ENCODE results near the gene ZFYVE28. TPM values are rescaled to one million over a fixed set of nuclear protein-coding genes. Genes with fewer than 3 reads are reported as not detected.

Gene ZFYVE28
- total RNA-seq, 2 donors from 2014 or later: 5.7 to 16.8 TPM

DNA sequence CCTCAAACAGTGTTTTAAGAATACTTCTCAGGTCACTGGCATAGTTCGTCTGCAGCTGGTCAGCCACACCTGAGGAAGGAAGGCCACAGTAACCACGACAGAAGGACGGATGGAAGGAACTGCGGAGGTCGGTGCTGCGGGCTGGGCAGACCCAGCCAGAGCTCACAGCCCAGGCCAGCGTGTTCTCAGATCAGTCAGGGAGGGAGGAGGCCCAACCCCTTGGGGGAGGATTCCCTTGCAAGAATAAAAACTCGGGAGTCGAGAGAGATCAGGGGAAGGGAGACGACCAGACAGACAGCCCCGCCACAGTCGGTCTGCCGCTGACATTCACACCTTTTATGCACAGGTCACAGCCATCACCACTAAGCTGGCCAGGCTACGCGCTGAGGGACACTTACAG, 145.2 kb downstream of the ZFYVE28 start:
- Histone ChIP-seq H3K27ac (no peak overlapping the region), H3K9me3 (no peaks in the 10 kb centered on the region), H3K36me3 (replicated peaks in 1 of 2; ENCODE audit: insufficient read depth in 1 of 2, low read depth in 2 of 2) (no peaks in the 10 kb centered on the region), H3K4me3 (no peak overlapping the region), H3K4me1 (no peaks in the 10 kb centered on the region), H3K27me3 (no peaks in the 10 kb centered on the region)
- 80 to 85% methylated on average over 15 of the region's 15 CpGs for WGBS, 2 donors
- intact Hi-C loops (cut with DNase I): no loop called here
- no peak for ATAC-seq
- no peak for DNase-seq
- no peak for TF ChIP-seq CTCF (IDR thresholded peaks at IDR 0.05)
- no peak for TF ChIP-seq POLR2A (IDR thresholded peaks at IDR 0.05)

DNA sequence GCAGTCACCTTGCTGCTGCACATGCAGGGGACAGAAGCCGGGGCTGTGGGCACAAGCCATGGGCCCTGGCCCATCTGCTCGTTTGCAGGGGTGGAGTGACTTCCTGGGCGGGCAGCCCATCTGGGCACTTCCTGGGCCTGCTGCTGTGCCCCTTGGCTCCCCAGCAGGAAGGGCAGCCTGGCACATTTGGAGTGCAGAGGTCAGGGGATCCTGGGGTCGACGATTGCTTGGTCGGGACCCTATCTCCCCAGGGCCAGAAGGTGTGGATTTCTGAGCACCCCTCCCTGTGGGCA, 145.7 kb downstream of the ZFYVE28 start:
- ATAC-seq: no peak
- Histone ChIP-seq H3K27me3 (no peaks in the 10 kb centered on the region), H3K36me3 (replicated peaks in 1 of 2; ENCODE audit: insufficient read depth in 1 of 2, low read depth in 2 of 2) (no peaks in the 10 kb centered on the region), H3K9me3 (no peaks in the 10 kb centered on the region), H3K4me1 (no peaks in the 10 kb centered on the region), H3K4me3 (no peak overlapping the region), H3K27ac (no peak overlapping the region)
- TF ChIP-seq CTCF (IDR thresholded peaks at IDR 0.05) (no peak), POLR2A (IDR thresholded peaks at IDR 0.05) (no peak)
- intact Hi-C loops (cut with DNase I): no loop called here
- WGBS, 2 donors: 78% methylated on average over 6 of the region's 6 CpGs; no CpG with 5 or more reads in 1 of the 2 donors
- DNase-seq: no peak

GRCh38 chr4:2272026-2272827, 146.2 kb downstream of the ZFYVE28 start:
- Histone ChIP-seq H3K9me3 (no peaks in the 10 kb centered on the region), H3K27me3 (no peaks in the 10 kb centered on the region), H3K4me3 (no peak overlapping the region), H3K4me1 (no peaks in the 10 kb centered on the region), H3K36me3 (replicated peaks in 1 of 2; ENCODE audit: insufficient read depth in 1 of 2, low read depth in 2 of 2) (no peaks in the 10 kb centered on the region), H3K27ac (no peak overlapping the region)
- ATAC-seq: no peak
- WGBS, 2 donors: 84 to 88% methylated on average over 5 to 25 of the region's 25 CpGs
- DNase-seq: no peak
- TF ChIP-seq POLR2A (IDR thresholded peaks at IDR 0.05) (no peak), CTCF (IDR thresholded peaks at IDR 0.05) (no peak)
- intact Hi-C loops (cut with DNase I): no loop called here

- ATAC-seq (no peak), DNase-seq (no peak)
- H3K9me3 ChIP-seq: no peaks in the 10 kb centered on the region
- H3K27ac ChIP-seq: no peak overlapping the region
- TF ChIP-seq POLR2A (IDR thresholded peaks at IDR 0.05) (no peak), CTCF (IDR thresholded peaks at IDR 0.05) (no peak)
- intact Hi-C loops (cut with DNase I): no loop called here
- no peaks in the 10 kb centered on the region for H3K36me3 ChIP-seq (replicated peaks in 1 of 2; ENCODE audit: insufficient read depth in 1 of 2, low read depth in 2 of 2)
- H3K4me3 ChIP-seq: no peak overlapping the region
- 86 to 94% methylated on average over 3 to 24 of the region's 27 CpGs for WGBS, 2 donors
- no peaks in the 10 kb centered on the region for H3K27me3 ChIP-seq
- H3K4me1 ChIP-seq: peaks cover 1% of the 10 kb centered on the region
Observed at GRCh38 chr4:2271279-2272025, 147.0 kb downstream of the ZFYVE28 start.

All from body of pancreas (tissue), 4 donors.